Measurements from ENCODE around the gene PIGZ. TPM values are rescaled to one million over a fixed set of nuclear protein-coding genes. Genes with fewer than 3 reads are reported as not detected.

Gene PIGZ
- total RNA-seq, 1 donor from 2014 or later, result 0.96 TPM

DNA sequence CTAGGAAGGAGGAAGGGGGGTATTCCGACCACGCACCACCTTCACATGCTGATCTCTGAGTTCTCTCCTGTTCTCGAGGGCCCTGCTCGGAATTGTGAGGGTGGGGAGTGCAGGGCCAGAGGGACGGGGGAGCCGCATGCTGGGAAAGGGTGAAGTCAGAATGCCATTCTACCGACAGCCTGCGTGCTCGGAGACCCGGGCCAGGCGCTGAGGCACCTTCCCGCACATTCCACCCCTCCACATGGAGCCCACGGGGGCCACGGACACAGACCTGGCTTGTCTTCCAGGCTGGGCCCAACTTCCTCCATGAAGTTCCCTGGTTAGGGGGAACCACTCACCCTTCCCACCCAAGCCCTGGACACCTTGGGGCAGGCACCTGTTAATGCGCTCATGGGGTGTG is 28.7 kb upstream of the PIGZ start:
- no peak overlapping the region for H3K27ac ChIP-seq
- peaks cover 0 to 2% of the 10 kb centered on the region in 2 donors for H3K4me1 ChIP-seq
- TF ChIP-seq, protein P1, sequence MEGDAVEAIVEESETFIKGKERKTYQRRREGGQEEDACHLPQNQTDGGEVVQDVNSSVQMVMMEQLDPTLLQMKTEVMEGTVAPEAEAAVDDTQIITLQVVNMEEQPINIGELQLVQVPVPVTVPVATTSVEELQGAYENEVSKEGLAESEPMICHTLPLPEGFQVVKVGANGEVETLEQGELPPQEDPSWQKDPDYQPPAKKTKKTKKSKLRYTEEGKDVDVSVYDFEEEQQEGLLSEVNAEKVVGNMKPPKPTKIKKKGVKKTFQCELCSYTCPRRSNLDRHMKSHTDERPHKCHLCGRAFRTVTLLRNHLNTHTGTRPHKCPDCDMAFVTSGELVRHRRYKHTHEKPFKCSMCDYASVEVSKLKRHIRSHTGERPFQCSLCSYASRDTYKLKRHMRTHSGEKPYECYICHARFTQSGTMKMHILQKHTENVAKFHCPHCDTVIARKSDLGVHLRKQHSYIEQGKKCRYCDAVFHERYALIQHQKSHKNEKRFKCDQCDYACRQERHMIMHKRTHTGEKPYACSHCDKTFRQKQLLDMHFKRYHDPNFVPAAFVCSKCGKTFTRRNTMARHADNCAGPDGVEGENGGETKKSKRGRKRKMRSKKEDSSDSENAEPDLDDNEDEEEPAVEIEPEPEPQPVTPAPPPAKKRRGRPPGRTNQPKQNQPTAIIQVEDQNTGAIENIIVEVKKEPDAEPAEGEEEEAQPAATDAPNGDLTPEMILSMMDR (IDR thresholded peaks at IDR 0.05), result no peak
- H3K9me3 ChIP-seq, result no peaks in the 10 kb centered on the region
- no peaks in the 10 kb centered on the region for H3K36me3 ChIP-seq
- no peaks in the 10 kb centered on the region for H3K27me3 ChIP-seq
- intact Hi-C loops (cut with DNase I), result no loop called here
- no peak overlapping the region for H3K4me3 ChIP-seq
- DNase-seq (ENCODE audit: low spot score in 2 of 2), result no peak

DNA sequence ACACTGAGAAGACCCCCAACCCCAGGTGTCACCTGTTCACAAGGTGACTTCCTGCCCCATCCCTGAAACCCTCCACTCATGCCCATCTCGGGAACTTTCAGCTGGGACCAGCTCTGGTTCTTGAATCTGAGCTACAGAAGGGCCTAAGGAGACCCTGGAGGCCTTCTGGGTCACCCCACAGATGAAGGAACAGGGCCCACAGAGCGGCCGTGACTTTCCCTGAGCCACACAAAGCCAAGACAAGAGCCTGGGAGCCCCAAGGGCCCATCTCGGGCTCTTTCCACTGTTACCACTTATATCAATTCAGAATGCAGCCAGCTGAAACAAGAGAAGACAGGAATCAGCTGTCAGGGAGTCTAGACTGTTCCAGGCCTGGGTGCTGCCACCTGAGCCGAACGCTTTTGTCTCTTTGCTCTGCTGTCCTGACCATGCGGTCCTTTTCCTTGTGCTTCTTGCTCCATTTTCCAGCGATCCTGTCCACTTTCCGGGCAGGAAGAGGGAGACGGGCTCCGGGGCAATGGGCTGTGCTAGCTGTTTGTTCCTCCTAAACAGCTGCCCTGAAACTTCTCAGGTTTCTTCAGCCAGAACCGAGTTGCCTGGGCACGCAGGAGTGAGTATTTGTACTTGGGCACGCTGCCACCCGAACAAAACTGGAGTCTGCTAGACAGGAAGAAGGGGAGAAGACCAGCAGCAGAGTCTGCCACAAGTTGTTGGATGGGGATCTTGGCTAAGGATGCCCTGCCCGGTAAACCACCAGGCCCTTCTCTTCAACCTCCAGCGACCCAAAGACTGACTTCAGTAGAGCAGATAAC is 28.0 kb upstream of the PIGZ start:
- no peak overlapping the region for H3K27ac ChIP-seq
- H3K36me3 ChIP-seq, result no peaks in the 10 kb centered on the region
- DNase-seq (ENCODE audit: low spot score in 2 of 2), result no peak
- no peaks in the 10 kb centered on the region for H3K4me1 ChIP-seq
- H3K27me3 ChIP-seq, result no peaks in the 10 kb centered on the region
- H3K9me3 ChIP-seq, result no peaks in the 10 kb centered on the region
- TF ChIP-seq, protein P1 (IDR thresholded peaks at IDR 0.05), result no peak
- intact Hi-C loops (cut with DNase I), result no loop called here
- H3K4me3 ChIP-seq, result no peak overlapping the region

DNA sequence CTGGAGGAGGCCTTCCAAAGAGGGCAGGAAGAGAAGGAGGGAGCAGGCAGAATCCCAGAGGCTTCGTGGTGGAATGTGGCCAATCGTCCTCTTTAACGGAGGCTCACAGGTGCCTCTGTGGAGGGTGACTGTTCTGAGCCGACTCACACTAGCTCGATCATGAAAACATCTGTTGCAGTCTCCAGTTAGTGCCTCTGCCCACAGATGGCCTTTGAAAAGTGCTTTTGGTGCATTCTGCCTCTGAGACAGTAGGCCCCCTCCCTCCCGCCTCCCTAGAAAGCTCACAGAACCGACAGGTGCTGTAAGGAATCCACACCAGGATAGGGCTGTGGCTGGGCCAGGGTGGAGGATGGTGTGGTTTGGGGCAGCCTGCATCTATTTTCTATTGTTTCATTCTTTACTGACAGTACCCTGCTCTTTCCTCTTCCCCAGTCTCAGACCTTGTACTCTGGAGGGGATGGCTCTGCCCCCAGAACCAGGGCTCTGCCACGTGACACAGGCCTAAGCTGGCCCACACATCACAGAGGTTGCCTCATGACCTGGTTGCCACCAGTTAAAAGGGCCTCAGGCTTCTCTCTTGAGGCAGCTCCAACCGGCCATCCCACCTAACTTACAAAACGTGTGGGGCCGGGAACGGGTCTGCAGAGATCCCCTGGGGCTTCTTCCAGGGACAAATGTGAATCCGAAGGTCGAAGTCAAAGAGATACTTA is 27.2 kb upstream of the PIGZ start:
- H3K27ac ChIP-seq, result no peak overlapping the region
- DNase-seq (ENCODE audit: low spot score in 2 of 2), result no peak
- no peaks in the 10 kb centered on the region for H3K27me3 ChIP-seq
- H3K4me3 ChIP-seq, result no peak overlapping the region
- no peaks in the 10 kb centered on the region for H3K9me3 ChIP-seq
- intact Hi-C loops (cut with DNase I), result no loop called here
- TF ChIP-seq, protein P1 (IDR thresholded peaks at IDR 0.05), result no peak
- H3K4me1 ChIP-seq, result no peaks in the 10 kb centered on the region
- H3K36me3 ChIP-seq, result no peaks in the 10 kb centered on the region

DNA sequence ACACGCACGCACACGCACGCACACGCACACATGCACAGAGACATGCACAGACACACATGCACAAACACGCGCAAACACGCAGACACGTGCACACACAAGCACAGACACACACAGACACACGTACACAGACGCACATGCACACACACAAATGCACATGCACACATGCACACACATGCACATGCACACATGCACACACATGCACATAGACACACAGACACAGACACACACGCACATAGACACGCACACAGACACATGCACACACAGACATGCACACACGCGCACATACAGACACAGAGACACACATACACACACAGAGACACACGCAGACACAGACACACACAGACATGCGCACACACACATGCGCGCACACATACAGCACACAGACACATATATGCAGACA is 26.4 kb upstream of the PIGZ start:
- H3K9me3 ChIP-seq, result no peaks in the 10 kb centered on the region
- no peaks in the 10 kb centered on the region for H3K27me3 ChIP-seq
- TF ChIP-seq, protein P1 (IDR thresholded peaks at IDR 0.05), result no peak
- intact Hi-C loops (cut with DNase I), result no loop called here
- H3K4me1 ChIP-seq, result no peaks in the 10 kb centered on the region
- DNase-seq (ENCODE audit: low spot score in 2 of 2), result no peak
- no peak overlapping the region for H3K27ac ChIP-seq
- no peaks in the 10 kb centered on the region for H3K36me3 ChIP-seq
- no peak overlapping the region for H3K4me3 ChIP-seq

DNA sequence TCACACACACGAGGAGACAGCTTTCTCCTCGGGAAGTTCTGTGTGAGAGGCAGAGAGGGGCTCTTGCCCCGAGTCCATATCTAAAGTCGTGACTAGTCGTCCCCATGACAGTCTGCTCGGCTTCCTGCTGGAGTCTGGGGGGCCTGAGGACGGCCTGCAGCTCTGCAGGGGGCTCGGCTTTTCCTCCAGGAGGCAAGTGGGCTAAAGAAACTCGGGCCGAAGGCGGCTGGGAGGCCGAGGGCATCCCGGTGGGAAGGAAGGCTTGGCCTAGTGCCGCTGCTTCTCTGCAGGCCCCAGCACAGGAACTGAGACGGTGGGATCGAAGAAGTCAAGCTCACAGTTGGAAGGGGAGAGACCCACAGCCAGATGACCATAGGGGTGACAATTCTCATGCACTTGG is 25.4 kb upstream of the PIGZ start:
- no peaks in the 10 kb centered on the region for H3K27me3 ChIP-seq
- H3K27ac ChIP-seq, result no peak overlapping the region
- TF ChIP-seq, protein P1 (IDR thresholded peaks at IDR 0.05), result no peak
- intact Hi-C loops (cut with DNase I), result no loop called here
- H3K36me3 ChIP-seq, result no peaks in the 10 kb centered on the region
- H3K4me3 ChIP-seq, result no peak overlapping the region
- DNase-seq (ENCODE audit: low spot score in 2 of 2), result no peak
- no peaks in the 10 kb centered on the region for H3K9me3 ChIP-seq
- H3K4me1 ChIP-seq, result no peaks in the 10 kb centered on the region

Data from ascending aorta (tissue), 2 donors.